ENCODE data around the gene TRIM17. TPM values are rescaled to one million over a fixed set of nuclear protein-coding genes. Genes with fewer than 3 reads are reported as not detected.

The TRIM17 gene
- polyA plus RNA-seq, 1 donor from 2014 or later = 0.14 TPM

DNA sequence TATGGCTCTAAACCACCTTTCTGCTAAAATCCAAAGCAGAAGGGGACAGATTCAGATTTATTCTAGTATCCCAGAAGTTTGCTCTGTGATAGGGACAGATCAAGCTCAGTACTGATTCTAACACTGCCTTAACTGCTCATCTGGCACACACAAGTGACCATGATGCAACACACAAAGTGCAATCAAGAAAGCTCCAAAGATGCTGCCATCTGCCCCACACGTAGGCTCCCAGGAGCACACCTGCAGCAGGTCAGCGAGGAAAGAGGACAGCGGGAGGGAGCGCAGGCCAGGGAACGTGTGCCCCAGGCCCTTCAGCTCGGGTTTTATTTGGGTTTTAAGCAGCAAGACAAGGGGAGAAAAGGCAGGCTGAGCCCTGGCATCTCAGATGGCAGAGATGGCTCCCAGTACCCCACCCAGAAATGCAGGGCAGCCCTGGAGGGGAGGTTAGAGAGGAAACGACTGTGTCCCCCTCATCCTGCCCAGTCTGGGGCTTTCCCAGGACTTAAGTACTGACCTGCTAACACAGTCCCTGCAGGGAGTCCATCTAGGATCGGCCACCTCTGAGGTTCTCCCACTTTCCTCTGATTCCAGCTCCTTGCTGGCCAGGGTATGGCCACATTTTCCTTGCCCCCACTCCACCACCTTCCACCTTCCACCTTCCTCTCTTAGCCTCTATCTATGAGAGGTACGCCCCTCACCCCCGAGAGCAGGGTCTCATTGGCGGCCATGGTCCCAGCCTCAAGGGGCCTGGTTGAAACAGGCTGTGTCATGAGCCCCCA, 11.3 kb downstream of the TRIM17 start:
- H3F3A ChIP-seq (ENCODE audit: insufficient read depth, low read length, poor library complexity, severe bottlenecking) = no peaks in the 10 kb centered on the region
- H4K20me1 ChIP-seq (ENCODE audit: insufficient read depth) = no peaks in the 10 kb centered on the region
- no peaks in the 10 kb centered on the region for H3K9me2 ChIP-seq (ENCODE audit: insufficient read depth, low read length)
- TF ChIP-seq MXI1 (conservative IDR thresholded peaks at IDR 0.05; ENCODE audit: poor library complexity, severe bottlenecking) (no peak), RAD21 (conservative IDR thresholded peaks at IDR 0.05) (no peak), TAF1 (IDR thresholded peaks at IDR 0.05; ENCODE audit: low read depth) (no peak), POLR2AphosphoS5 (IDR thresholded peaks at IDR 0.05) (no peak), SMC3 (conservative IDR thresholded peaks at IDR 0.05; ENCODE audit: poor library complexity) (no peak), EP300 (conservative IDR thresholded peaks at IDR 0.05; ENCODE audit: poor library complexity, severe bottlenecking) (no peak), EZH2 (IDR thresholded peaks at IDR 0.05; ENCODE audit: borderline replicate concordance, insufficient read depth, low read length, poor library complexity, severe bottlenecking) (no peak), CTCF (IDR thresholded peaks at IDR 0.05; ENCODE audit: poor library complexity, severe bottlenecking) (no peak)
- TF ChIP-seq, protein P1, sequence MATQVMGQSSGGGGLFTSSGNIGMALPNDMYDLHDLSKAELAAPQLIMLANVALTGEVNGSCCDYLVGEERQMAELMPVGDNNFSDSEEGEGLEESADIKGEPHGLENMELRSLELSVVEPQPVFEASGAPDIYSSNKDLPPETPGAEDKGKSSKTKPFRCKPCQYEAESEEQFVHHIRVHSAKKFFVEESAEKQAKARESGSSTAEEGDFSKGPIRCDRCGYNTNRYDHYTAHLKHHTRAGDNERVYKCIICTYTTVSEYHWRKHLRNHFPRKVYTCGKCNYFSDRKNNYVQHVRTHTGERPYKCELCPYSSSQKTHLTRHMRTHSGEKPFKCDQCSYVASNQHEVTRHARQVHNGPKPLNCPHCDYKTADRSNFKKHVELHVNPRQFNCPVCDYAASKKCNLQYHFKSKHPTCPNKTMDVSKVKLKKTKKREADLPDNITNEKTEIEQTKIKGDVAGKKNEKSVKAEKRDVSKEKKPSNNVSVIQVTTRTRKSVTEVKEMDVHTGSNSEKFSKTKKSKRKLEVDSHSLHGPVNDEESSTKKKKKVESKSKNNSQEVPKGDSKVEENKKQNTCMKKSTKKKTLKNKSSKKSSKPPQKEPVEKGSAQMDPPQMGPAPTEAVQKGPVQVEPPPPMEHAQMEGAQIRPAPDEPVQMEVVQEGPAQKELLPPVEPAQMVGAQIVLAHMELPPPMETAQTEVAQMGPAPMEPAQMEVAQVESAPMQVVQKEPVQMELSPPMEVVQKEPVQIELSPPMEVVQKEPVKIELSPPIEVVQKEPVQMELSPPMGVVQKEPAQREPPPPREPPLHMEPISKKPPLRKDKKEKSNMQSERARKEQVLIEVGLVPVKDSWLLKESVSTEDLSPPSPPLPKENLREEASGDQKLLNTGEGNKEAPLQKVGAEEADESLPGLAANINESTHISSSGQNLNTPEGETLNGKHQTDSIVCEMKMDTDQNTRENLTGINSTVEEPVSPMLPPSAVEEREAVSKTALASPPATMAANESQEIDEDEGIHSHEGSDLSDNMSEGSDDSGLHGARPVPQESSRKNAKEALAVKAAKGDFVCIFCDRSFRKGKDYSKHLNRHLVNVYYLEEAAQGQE (IDR thresholded peaks at IDR 0.05; ENCODE audit: borderline replicate concordance) = no peak
- peak overlapping the region; percentile 79 for H3K9ac ChIP-seq (ENCODE audit: low read length)
- H3K4me3 ChIP-seq (ENCODE audit: low read length) = peak overlapping the region; percentile 95
- H3K36me3 ChIP-seq (ENCODE audit: insufficient read depth, low read length) = no peaks in the 10 kb centered on the region
- no peaks in the 10 kb centered on the region for H3K9me3 ChIP-seq (ENCODE audit: low read length)
- H3K27me3 ChIP-seq (ENCODE audit: insufficient read depth, low read depth, low read length) = no peaks in the 10 kb centered on the region
- peak overlapping the region; percentile 24 for H3K27ac ChIP-seq (ENCODE audit: low read length)
- H3K4me2 ChIP-seq (ENCODE audit: low read length) = peak overlapping the region; percentile 94
- H2AFZ ChIP-seq (ENCODE audit: low read depth, low read length) = no peak overlapping the region
- peaks cover 28% of the 10 kb centered on the region for H3K79me2 ChIP-seq (replicated peaks; ENCODE audit: insufficient read depth, low read length)

DNA sequence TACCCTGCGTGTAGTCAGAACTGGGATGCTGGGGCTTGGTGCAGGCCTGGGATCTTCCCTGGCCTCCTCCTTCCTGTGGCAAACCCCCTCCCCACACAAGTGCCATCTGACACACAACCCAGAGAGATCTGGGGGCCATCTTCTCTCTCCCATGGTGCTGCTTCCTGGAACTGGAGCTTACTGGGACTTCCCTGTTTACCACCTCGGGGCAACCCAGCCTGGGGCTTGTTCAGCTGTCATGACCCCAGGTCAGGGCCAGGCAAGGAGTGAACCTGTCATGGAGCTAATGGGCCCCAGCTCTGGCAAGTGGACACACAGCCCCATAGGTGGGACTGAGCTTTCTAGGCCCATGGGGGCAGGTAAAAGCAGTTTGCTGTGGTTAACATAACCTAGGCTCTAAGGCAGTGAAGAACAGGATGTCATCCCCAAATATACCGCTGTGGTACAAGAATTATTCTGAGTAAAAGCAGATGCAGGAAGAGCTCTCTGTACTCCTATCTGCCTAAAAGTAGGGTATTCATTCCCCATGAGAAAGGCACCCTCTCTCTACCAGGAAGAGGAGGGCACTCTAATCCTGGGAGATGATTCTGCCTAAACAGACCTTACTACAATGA, 12.4 kb downstream of the TRIM17 start:
- Histone ChIP-seq H3K9ac (ENCODE audit: low read length) (no peak overlapping the region), H3K27ac (ENCODE audit: low read length) (no peak overlapping the region), H3K4me2 (ENCODE audit: low read length) (no peak overlapping the region), H3K9me3 (ENCODE audit: low read length) (no peaks in the 10 kb centered on the region), H3F3A (ENCODE audit: insufficient read depth, low read length, poor library complexity, severe bottlenecking) (no peaks in the 10 kb centered on the region), H2AFZ (ENCODE audit: low read depth, low read length) (no peak overlapping the region), H3K9me2 (ENCODE audit: insufficient read depth, low read length) (no peaks in the 10 kb centered on the region), H3K27me3 (ENCODE audit: insufficient read depth, low read depth, low read length) (no peaks in the 10 kb centered on the region), H4K20me1 (ENCODE audit: insufficient read depth) (no peaks in the 10 kb centered on the region), H3K4me3 (ENCODE audit: low read length) (peak overlapping the region; percentile 95), H3K36me3 (ENCODE audit: insufficient read depth, low read length) (no peaks in the 10 kb centered on the region), H3K79me2 (replicated peaks; ENCODE audit: insufficient read depth, low read length) (peaks cover 28% of the 10 kb centered on the region)
- TF ChIP-seq, protein P1 (IDR thresholded peaks at IDR 0.05; ENCODE audit: borderline replicate concordance) = no peak
- TF ChIP-seq MXI1 (conservative IDR thresholded peaks at IDR 0.05; ENCODE audit: poor library complexity, severe bottlenecking) (no peak), RAD21 (conservative IDR thresholded peaks at IDR 0.05) (no peak), POLR2AphosphoS5 (IDR thresholded peaks at IDR 0.05) (no peak), EZH2 (IDR thresholded peaks at IDR 0.05; ENCODE audit: borderline replicate concordance, insufficient read depth, low read length, poor library complexity, severe bottlenecking) (no peak), CTCF (IDR thresholded peaks at IDR 0.05; ENCODE audit: poor library complexity, severe bottlenecking) (no peak), TAF1 (IDR thresholded peaks at IDR 0.05; ENCODE audit: low read depth) (no peak), EP300 (conservative IDR thresholded peaks at IDR 0.05; ENCODE audit: poor library complexity, severe bottlenecking) (no peak)
